ENCODE data around the gene SORCS2. TPM values are rescaled to one million over a fixed set of nuclear protein-coding genes. Genes with fewer than 3 reads are reported as not detected.

SORCS2 gene
- polyA plus RNA-seq, 1 donor from 2014 or later: not detected

DNA sequence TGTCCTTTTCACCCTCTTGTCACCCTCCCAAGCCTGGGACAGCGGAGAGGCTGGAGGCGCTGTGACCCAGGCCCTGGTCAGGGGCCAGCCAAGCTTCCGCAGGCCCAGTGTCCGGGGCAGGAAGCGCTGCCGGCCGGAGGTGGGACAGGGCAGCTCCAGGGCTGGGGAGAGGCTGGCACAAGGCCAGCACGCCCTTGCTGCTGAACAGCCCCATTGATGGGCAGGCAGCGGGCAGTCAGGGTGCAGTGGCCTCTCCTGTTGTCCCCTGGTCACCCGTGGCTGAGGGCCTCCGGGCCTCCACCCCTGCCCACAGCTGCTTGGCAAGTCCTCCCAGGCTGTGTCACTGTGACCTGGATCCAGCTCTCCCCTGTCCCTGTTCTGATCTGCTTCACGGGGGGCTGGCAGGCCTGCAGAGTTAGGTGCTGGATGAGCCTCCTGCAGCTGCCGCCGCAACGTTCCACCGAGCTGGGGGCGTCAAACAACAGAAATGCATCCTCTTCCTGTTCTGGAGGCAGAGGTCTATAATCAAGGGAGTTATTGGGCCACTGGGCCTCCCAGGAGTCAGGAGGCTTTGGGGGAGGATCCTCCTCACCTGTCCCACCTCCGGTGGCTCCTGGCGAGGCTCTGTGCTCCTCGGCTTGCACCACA lies 134.5 kb downstream of the SORCS2 start:
- Mint-ChIP-seq H3K27me3 (no peaks in the 10 kb centered on the region), H3K4me3 (no peak overlapping the region), H3K4me1 (peaks cover 0 to 2% (median 0%) of the 10 kb centered on the region in 3 donors), H3K27ac (no peak overlapping the region), H3K9me3 (peaks cover 0 to 2% (median 0%) of the 10 kb centered on the region in 3 donors), H3K36me3 (no peaks in the 10 kb centered on the region)

DNA sequence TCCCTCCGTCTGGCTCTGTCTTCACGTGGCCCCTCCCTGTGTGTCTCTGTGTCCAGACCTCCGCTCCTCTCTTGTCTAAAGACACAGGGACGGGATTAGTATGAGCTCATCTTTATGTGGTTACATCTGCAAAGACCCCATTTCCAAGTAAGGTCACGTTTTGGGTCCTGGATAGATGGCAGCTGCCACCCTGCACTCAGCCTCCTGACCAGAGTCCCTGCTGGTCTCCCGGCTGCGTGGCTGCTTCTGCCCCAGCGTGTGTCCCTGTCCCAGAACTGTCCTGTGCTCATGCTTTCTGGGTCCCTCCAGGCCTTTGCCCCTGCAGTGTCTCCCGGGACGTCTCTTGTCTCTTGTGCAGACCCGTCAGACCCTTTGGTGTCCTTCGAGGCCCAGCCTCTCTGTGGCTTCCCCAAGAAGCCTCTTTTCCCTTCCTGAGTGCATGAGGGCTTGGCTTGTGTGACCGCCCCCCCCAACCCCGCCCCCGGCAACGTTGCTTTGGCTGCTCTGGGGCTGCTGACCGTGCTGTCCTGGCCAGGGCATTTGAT lies 135.1 kb downstream of the SORCS2 start:
- H3K27me3 Mint-ChIP-seq: no peaks in the 10 kb centered on the region
- peaks cover 0 to 2% (median 0%) of the 10 kb centered on the region in 3 donors for H3K9me3 Mint-ChIP-seq
- H3K4me3 Mint-ChIP-seq: no peak overlapping the region

DNA sequence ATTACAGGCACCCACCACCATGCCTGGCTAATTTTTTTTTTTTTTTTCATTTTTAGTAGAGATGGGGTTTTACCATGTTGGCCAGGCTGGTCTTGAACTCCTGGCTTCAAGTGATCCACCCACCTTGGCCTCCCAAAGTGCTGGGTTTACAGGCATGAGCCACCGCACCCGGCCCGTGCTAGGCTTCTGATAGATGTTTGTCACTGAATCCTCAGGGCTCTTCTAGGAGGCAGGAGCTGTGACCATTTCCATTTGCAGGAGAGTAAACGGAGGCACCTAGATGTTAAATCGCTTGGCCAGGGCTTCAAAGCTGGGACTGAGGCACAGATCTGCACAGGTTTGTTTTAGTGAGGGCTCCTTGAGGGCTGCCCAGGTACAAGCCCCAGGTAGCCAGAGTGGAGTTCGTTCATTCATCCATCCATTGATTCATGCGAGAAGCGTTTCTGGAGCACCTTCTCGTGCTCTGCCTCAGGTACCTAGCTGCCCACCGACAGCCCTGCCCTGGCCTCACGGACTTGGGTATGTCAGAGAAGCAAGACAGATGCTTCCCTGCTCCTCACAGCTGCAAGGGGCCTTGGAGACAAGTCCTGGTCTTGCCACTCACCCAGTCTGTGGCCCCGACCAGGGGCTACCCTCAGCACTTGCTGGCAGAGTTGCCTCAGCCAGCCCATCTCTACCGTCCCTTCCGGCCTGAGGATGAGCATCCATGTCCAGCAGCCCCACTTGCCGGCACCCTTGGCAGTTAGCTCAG lies 136.0 kb downstream of the SORCS2 start:
- Mint-ChIP-seq H3K4me3 (no peak overlapping the region), H3K27ac (no peak overlapping the region), H3K4me1 (peaks cover 0 to 2% (median 0%) of the 10 kb centered on the region in 3 donors), H3K27me3 (no peaks in the 10 kb centered on the region), H3K36me3 (no peaks in the 10 kb centered on the region), H3K9me3 (no peaks in the 10 kb centered on the region)

More for the DNA sequence above, 135.1 kb downstream of the SORCS2 start:
- H3K27ac Mint-ChIP-seq: no peak overlapping the region
- no peaks in the 10 kb centered on the region for H3K36me3 Mint-ChIP-seq
- peaks cover 0 to 2% (median 0%) of the 10 kb centered on the region in 3 donors for H3K4me1 Mint-ChIP-seq

DNA sequence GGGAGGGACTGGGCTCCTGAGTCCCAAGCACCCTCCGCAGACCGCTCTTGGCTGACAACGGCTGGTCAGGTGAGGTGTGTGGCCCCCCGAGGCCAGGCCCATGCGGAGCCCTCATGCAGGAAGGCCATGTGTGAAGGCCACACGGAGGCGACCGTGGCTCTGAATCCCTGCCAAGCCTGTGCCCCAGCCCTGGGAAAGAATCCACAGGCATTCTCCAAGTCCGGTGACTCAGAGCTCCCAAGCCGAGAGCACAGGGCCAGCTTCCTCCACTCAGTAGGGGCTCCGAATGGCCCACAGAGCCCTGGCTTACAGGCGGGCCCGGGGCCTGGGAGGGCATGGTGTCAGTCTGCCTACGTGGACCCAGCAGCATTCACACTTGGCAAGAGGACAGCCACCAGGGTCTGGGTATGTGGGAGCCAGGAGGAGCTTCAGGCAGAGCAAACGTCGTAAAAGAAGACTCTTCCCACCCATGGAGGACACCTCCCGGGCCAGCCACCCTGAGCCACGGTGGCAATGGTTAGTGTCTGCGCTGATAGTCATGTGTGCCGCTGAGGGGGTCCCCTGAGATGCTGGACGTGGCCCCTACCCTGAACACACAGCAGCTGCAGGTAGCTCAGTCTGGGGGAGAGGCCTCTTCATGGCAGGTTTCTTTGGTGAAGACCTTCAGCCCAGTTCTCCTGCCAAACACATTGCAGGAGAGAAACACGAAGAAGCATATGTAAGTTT lies 136.7 kb downstream of the SORCS2 start:
- peaks cover 0 to 2% (median 0%) of the 10 kb centered on the region in 3 donors for H3K4me1 Mint-ChIP-seq
- no peak overlapping the region for H3K27ac Mint-ChIP-seq
- H3K4me3 Mint-ChIP-seq: no peak overlapping the region
- no peaks in the 10 kb centered on the region for H3K27me3 Mint-ChIP-seq
- no peaks in the 10 kb centered on the region for H3K36me3 Mint-ChIP-seq
- no peaks in the 10 kb centered on the region for H3K9me3 Mint-ChIP-seq

DNA sequence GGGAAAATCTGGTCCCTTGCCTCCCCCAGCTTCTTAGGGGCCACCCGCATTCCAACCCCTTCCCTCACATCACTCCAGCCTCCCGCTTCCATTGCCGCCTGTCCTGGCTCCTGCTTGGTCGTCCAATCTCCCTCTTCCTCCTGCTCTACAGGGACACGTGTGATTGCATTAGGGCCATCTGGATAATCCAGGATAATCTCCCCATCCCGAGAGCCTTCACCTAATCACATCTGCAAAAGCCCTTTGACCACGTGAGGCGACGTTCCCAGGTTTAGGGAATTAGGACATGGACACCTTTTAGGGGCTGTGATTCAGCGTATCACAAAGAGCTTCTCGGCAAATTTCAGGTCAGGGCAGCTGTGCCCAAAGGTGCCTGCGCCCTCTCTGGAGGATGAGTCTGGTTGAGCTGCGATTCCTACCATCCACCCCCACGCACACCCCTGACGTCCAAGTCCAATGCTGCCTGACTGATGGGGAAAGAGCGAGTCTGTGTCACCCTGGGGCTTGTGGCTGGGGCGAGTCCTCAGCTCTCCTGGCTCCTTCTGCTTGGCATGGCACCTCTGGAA lies 137.8 kb downstream of the SORCS2 start:
- no peaks in the 10 kb centered on the region for H3K27me3 Mint-ChIP-seq
- peaks cover 0 to 2% (median 0%) of the 10 kb centered on the region in 3 donors for H3K4me1 Mint-ChIP-seq
- no peaks in the 10 kb centered on the region for H3K9me3 Mint-ChIP-seq
- no peak overlapping the region for H3K4me3 Mint-ChIP-seq
- H3K27ac Mint-ChIP-seq: no peak overlapping the region
- no peaks in the 10 kb centered on the region for H3K36me3 Mint-ChIP-seq

DNA sequence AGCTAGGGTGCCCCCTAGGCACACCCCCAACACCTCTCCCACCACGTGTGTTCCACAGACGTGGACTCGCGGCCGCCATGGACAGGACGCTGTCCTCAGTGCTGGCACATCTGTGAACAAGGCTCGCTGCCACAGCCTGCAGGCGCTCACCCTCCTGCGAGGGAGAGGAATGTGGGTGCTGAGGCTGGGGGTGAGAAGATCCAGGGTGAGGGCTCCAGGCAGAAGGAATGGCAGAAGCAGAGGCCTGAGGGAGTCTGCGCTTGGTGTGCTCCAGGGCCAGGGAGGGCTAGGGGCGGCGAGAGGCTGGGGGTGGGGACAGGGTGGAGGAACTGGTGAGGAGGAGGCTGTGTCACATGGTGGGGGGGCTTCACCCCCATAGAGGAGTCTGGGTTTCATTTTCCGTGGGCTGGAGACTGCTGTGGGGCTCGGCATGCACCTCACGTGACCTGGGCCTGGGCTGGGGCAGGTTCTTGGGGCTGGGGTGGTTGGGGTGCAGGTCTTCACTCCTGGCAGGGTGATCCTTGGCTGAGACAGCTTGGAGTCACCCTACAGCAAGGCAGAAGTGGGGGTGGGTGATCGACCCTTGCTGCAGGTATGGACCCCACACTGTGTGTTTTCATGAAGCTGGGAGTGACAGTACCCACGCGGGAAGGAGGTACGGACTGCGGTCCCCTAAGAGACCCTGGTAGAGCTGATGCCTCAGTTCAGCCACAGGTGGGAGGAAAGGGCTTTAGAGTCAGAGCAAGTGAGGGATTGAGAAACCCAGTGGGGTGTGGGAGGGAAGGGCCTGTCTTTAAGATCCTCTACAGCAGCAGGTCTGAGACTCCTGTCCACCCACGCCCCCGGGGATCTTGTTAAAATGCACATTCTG lies 138.7 kb downstream of the SORCS2 start:
- Mint-ChIP-seq H3K4me3 (no peak overlapping the region), H3K27ac (no peak overlapping the region), H3K27me3 (no peaks in the 10 kb centered on the region), H3K9me3 (no peaks in the 10 kb centered on the region), H3K4me1 (peaks cover 0 to 2% (median 0%) of the 10 kb centered on the region in 3 donors), H3K36me3 (no peaks in the 10 kb centered on the region)

DNA sequence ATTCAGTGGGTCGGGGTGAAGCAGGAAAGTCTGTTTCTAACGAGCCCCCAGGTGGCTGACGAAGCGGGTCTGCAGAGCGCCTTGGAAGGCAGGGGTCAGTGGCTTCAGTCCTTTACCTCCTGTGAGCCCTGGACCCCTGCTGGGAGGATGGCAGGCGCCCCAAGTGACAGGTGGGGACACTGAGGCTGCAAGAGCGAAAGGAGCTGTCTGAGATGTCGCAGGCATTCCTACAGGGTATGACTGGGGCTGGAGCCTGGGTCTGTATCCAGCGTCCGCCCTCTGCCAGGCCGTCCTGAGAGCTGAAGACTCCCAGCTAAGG lies 139.3 kb downstream of the SORCS2 start:
- H3K4me1 Mint-ChIP-seq: peaks cover 0 to 2% (median 0%) of the 10 kb centered on the region in 3 donors
- H3K9me3 Mint-ChIP-seq: no peaks in the 10 kb centered on the region
- H3K4me3 Mint-ChIP-seq: no peak overlapping the region
- H3K27me3 Mint-ChIP-seq: no peaks in the 10 kb centered on the region
- H3K27ac Mint-ChIP-seq: no peak overlapping the region
- no peaks in the 10 kb centered on the region for H3K36me3 Mint-ChIP-seq

DNA sequence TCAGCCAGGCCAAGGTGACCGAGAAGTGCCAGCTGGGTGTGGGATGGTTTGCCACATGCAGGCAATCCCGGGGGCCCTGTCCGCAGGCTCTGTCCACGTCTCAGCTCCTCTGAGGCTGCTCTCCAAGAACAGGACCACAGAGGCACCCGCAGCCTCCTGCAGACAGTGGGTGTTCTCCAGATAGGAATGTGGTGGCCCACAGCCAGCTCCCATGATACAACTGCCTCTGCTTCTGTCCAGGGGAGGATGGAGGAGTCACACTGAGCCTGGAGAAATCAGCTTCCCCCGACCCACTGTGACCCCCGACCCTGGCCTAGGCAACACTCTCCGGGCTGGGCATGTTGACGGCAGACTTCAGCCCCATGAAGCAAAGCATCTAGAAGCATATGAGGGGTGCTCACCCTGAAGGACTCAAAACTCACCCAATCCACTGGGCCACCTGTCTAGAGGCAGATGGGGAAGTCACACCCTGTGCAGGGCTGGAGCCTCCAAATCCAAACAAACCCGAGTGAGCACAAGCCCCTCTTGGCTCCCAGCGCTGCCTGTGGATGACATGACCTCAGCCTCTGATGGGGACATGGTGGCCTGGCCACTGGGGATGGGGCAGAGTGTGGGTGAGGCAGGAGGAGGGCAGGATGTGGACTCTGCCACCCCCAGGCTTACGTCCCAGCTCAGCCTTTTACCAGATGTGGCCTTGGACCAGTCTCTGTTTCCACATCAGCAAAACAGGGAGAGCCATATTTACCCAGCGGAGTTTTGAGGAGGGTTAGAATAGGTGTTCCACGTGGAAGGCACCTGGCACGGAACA lies 140.1 kb downstream of the SORCS2 start:
- Mint-ChIP-seq H3K27me3 (peaks cover 3% of the 10 kb centered on the region), H3K4me3 (no peak overlapping the region), H3K36me3 (no peaks in the 10 kb centered on the region), H3K9me3 (no peaks in the 10 kb centered on the region), H3K27ac (no peak overlapping the region), H3K4me1 (peaks cover 0 to 1% (median 0%) of the 10 kb centered on the region in 3 donors)

DNA sequence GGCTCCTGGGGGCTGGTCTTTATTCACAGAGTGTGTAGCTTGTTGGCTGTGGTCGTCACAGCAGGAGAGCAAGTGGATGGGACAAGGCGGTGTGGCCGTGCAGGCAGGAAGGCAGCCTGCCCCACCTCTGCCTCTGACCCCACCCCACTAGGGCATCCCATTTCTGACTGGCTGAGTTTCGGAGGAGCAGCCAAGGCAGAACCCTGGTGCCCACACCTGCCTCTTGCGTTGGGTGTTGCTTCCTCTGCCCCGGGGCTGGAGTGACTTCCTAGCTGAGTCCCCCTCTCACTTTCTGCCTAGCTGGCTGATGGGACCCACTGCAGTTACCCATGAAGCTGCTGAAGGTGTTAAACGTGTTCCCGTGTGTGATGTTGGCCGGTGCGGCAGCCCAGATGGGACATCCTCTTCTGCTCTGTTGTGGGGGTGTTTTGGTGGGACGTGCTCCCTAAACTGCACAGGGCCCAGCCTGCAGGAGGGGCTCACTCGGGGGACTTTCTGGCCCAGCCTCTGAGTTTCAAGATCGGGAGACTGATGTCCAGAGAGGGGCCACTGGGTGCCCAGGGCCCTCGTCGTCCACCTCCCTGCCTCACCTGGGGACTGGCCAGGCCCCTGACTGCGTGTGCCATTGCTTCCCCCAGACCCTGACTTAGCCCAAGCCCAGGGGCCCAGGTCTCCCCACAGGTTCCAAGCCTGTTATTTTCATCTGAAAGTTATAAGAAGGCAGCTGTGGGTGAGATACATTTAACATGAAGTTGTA lies 140.9 kb downstream of the SORCS2 start:
- Mint-ChIP-seq H3K4me1 (peaks cover 0 to 1% (median 0%) of the 10 kb centered on the region in 3 donors), H3K27me3 (peaks cover 3% of the 10 kb centered on the region), H3K9me3 (peaks cover 0 to 3% (median under 1%) of the 10 kb centered on the region in 3 donors), H3K36me3 (no peaks in the 10 kb centered on the region), H3K4me3 (no peak overlapping the region), H3K27ac (no peak overlapping the region)

DNA sequence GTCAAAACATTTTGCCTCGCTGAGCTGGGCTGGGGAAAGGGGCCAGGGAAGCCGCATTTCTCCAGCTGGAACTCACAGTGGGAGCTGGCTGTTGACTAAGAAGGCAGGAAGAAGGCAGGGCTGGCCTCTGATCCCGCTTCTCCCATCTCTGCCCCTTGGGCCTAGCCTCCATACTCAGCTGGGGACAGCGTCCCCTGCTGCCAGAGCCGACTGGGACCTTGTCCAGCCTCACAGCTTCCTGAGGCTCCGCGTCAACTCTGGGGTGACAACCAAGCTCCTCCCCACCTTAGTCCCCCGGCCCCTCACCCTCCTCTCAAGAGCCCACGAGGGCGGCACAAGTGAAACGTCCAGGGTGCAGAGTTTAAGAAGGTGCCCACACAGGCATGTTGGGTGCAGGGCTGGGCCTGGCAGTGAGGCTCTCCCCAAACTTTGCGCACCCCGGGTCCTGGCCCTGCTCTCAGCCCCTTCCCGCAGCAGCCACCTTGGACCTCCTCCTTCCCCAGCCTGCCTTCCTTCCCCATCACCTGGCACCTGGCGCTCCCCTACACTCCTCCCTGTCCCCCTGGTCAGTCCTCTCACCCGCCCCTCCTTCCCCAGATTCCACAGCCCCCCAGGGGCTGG lies 141.6 kb downstream of the SORCS2 start:
- no peak overlapping the region for H3K27ac Mint-ChIP-seq
- no peak overlapping the region for H3K4me3 Mint-ChIP-seq
- H3K4me1 Mint-ChIP-seq: peaks cover 0 to 1% (median 0%) of the 10 kb centered on the region in 3 donors
- H3K27me3 Mint-ChIP-seq: peaks cover 3% of the 10 kb centered on the region
- peaks cover 0 to 3% (median 1%) of the 10 kb centered on the region in 3 donors for H3K9me3 Mint-ChIP-seq
- no peaks in the 10 kb centered on the region for H3K36me3 Mint-ChIP-seq

DNA sequence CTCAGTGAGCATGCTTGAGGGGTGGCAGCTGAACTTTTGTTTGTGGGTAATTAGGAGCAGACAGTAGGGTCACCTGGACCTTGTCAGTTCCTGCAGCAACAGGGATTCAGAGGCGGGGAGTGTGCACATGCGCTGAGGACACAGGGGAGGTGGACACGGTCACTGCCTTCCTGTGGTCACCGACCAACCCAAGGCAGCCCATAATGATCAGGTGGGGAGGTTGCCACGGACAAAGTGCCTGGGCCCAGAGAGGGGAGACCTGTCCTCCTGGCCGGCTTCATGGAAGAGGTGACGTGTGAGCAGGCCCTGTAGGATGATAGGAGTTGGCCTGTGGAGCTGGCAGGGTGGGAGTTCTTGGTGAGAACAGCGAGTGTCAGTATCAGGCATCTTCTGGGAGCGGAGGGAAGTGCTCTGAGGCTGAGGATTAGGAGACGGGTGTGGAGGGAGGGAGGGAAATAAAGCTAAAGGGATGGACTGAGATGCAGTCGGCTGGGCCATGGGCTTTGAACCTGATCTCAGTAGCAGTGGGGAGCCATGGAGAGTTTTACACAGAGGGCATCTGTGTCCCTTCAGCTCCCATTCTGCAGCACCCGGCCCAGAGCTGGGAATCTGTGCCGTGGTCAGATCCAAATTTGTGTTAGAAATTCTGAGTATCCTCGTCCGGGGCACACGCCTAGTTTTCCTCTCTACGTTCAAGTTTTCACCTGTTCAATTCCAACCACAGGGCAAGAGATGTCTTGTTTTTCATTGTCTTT lies 142.4 kb downstream of the SORCS2 start:
- H3K4me1 Mint-ChIP-seq: peaks cover 0 to 1% (median 0%) of the 10 kb centered on the region in 3 donors
- H3K9me3 Mint-ChIP-seq: peaks cover 0 to 3% (median 1%) of the 10 kb centered on the region in 3 donors
- peaks cover 3% of the 10 kb centered on the region for H3K27me3 Mint-ChIP-seq
- no peak overlapping the region for H3K27ac Mint-ChIP-seq
- H3K36me3 Mint-ChIP-seq: no peaks in the 10 kb centered on the region
- H3K4me3 Mint-ChIP-seq: peak overlapping the region in 2 of 4 donors; percentile 25 to 58
